HG03135 (cell line): Measurements from ENCODE around the gene TAC4.

Experiments used
- ATAC-seq: cut with Tn5 transposase; IDR thresholded peaks from one replicate; pipeline ENCODE4 v1.9.1; 2021; ENCODE audit warnings: mild to moderate bottlenecking, moderate library complexity; ENCODE audit not compliant: unreplicated experiment

The TAC4 gene

GRCh38 chr17:49873466-49873865 is 25.6 kb upstream of the TAC4 start:
- no peak for ATAC-seq

GRCh38 chr17:49872754-49873377 is 25.0 kb upstream of the TAC4 start:
- no peak for ATAC-seq

GRCh38 chr17:49871211-49871610 is 23.3 kb upstream of the TAC4 start:
- ATAC-seq, result no peak

GRCh38 chr17:49870298-49870697 is 22.4 kb upstream of the TAC4 start:
- ATAC-seq, result no peak

- no peak for ATAC-seq
Measured at GRCh38 chr17:49869038-49869374, 21.1 kb upstream of the TAC4 start.

GRCh38 chr17:49866882-49867413 is 19.1 kb upstream of the TAC4 start:
- ATAC-seq, result no peak

GRCh38 chr17:49866019-49866380 is 18.1 kb upstream of the TAC4 start:
- no peak for ATAC-seq

- ATAC-seq, result no peak
Measured at GRCh38 chr17:49862781-49863331, 15.0 kb upstream of the TAC4 start.

- no peak for ATAC-seq
Measured at GRCh38 chr17:49861150-49861884, 13.4 kb upstream of the TAC4 start.

- ATAC-seq, result no peak
Measured at GRCh38 chr17:49859991-49860953, 12.4 kb upstream of the TAC4 start.

GRCh38 chr17:49858796-49859195 is 10.9 kb upstream of the TAC4 start:
- ATAC-seq, result no peak

GRCh38 chr17:49854126-49854525 is 6.3 kb upstream of the TAC4 start:
- no peak for ATAC-seq

- no peak for ATAC-seq
Measured at GRCh38 chr17:49853470-49854015, 5.7 kb upstream of the TAC4 start.

GRCh38 chr17:49851387-49852291 is 3.8 kb upstream of the TAC4 start:
- ATAC-seq, result no peak

GRCh38 chr17:49850772-49851386 is 3.0 kb upstream of the TAC4 start:
- no peak for ATAC-seq

- no peak for ATAC-seq
Measured at GRCh38 chr17:49850218-49850610, 2.3 kb upstream of the TAC4 start.

- no peak for ATAC-seq
Measured at GRCh38 chr17:49848739-49849138, 870 bp upstream of the TAC4 start.

GRCh38 chr17:49846938-49847712 is 744 bp downstream of the TAC4 start:
- ATAC-seq, result no peak

GRCh38 chr17:49845321-49845720 is 2.5 kb downstream of the TAC4 start:
- ATAC-seq, result no peak
